Psoas muscle (tissue), 8 donors: ENCODE measurements around the gene PRSS58. TPM values are rescaled to one million over a fixed set of nuclear protein-coding genes. Genes with fewer than 3 reads are reported as not detected.

Source experiments
- ATAC-seq, 4 donors: fragments of 200-7000 bp; cut with Tn5 transposase; one replicate each; pipeline ENCODE4 v1.9.1; 2020; ENCODE audit warnings: moderate library complexity in 3 of 4, mild to moderate bottlenecking in 2 of 4
- DNase-seq, 2 donors: peaks; one replicate each; pipeline ENCODE4 v3.0.0-alpha.2; 2020
- H3K27ac ChIP-seq: fragments of 200-600 bp; one replicate; pipeline ENCODE4 v1.8.0; 2022
- H3K27me3 ChIP-seq, 3 donors: fragments of 200-600 bp in 1 of 3; one replicate each; pipeline versions ENCODE4 v1.6.1 to v1.8.0; 2013 to 2022; ENCODE audit warnings: low read length in 2 of 3, mild to moderate bottlenecking in 2 of 3, moderate library complexity in 1 of 3; ENCODE audit not compliant: insufficient read depth in 3 of 3
- H3K36me3 ChIP-seq, 2 donors: fragments of 200-600 bp in 1 of 2; one replicate each; pipeline versions ENCODE4 v1.6.1 to v1.8.0; 2013 to 2022; ENCODE audit warnings: low read depth in 1 of 2, mild to moderate bottlenecking in 1 of 2, moderate library complexity in 1 of 2; ENCODE audit not compliant: insufficient read depth in 1 of 2
- H3K4me1 ChIP-seq: fragments of 200-600 bp; one replicate; pipeline ENCODE4 v1.8.0; 2022
- H3K4me3 ChIP-seq: fragments of 200-600 bp; one replicate; pipeline ENCODE4 v1.8.0; 2022; ENCODE audit warnings: mild to moderate bottlenecking
- H3K9me3 ChIP-seq: fragments of 200-600 bp; one replicate; pipeline ENCODE4 v1.8.0; 2022
- CTCF ChIP-seq: fragments of 200-600 bp; IDR thresholded peaks from one replicate; pipeline ENCODE4 v1.8.0; 2022; ENCODE audit warnings: antibody characterized with exemption
- WGBS, 3 donors: extraction: QIAGEN DNeasy Blood & Tissue Kit; methylation state at CpG; one replicate each; pipeline versions ENCODE4 v1.1.6 to v1.1.7; 2013; 5-methylcytosine and 5-hydroxymethylcytosine counted together
- intact Hi-C, 2 donors: fragments of 100-400 bp; cut with DNase I; formaldehyde crosslinking; loops; one replicate each; pipeline versions ENCODE4 v1.11.0 to v1.14.2; 2022
- polyA plus RNA-seq, 3 donors: library from polyadenylated mRNA; stranded (reverse); fragments of 200-250 nt; gene quantifications; one replicate each; pipeline ENCODE4 v1.2.3, GENCODE V29; 2013
- total RNA-seq, 4 donors: library from RNA; stranded (reverse); fragmentation: NEBNext Ultra II Directional in 2 of 4; extraction: Animal tissue kit (Norgen Biotek cat#: 25700) in 2 of 4; gene quantifications; one replicate each; pipeline versions ENCODE4 v1.2.1 to v1.2.4, GENCODE V29; 2021 to 2023
- donor health status: healthy with polysubstance abuse.
- donor health status: DM: no; HTN: no; CAD: no; lungs with moderate emphysema.
- donor health status: Bipolar disorder and iron deficiency.
- donor health status: healthy.
- donor health status: DM: yes; HTN: yes; CAD: no.
- donor health status: DM: no; HTN: no; CAD: no.
- donor health status: DM: no; HTN: no; CAD: no.
- donor health status: DM: yes; HTN: yes; CAD: no.

PRSS58 gene
- total and polyA plus RNA-seq, 7 donors = not detected

DNA sequence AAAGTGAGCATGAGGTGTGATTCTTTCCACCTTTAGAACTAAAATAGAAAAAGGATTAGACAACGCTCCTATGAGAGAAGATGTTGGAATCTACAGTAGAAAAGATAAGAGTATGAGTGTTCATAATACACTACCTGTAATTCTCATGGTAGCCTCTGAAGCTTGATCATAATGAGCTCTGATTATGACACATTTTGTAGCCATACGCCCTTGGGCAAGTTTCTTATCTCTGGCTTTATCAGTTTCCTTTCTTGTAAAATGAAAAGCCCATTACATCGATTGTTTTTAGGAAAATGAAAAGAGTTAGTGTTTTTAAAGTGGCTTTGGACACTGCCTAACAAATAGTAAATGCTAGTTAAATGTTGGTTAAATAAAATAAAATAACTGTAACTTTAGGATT lies 22.4 kb upstream of the PRSS58 start:
- Histone ChIP-seq H3K4me3 (no peak overlapping the region), H3K9me3 (no peaks in the 10 kb centered on the region), H3K27me3 (no peaks in the 10 kb centered on the region), H3K27ac (no peak overlapping the region), H3K36me3 (no peaks in the 10 kb centered on the region), H3K4me1 (no peaks in the 10 kb centered on the region)
- WGBS, 3 donors = 58 to 75% (median 70%) methylated on average over 3 of the region's 3 CpGs
- intact Hi-C loops = no loop called here
- DNase-seq (no peak), ATAC-seq (no peak)
- no peak for TF ChIP-seq CTCF

GRCh38 chr7:142279601-142280000 lies 21.7 kb upstream of the PRSS58 start:
- no peaks in the 10 kb centered on the region for H3K9me3 ChIP-seq
- H3K36me3 ChIP-seq = no peaks in the 10 kb centered on the region
- H3K4me3 ChIP-seq = no peak overlapping the region
- WGBS, 3 donors = 55 to 60% (median 58%) methylated on average over 1 of the region's 1 CpG
- no peaks in the 10 kb centered on the region for H3K4me1 ChIP-seq
- DNase-seq (no peak), ATAC-seq (no peak)
- H3K27ac ChIP-seq = no peak overlapping the region
- intact Hi-C loops = no loop called here
- no peaks in the 10 kb centered on the region for H3K27me3 ChIP-seq
- TF ChIP-seq CTCF = no peak

GRCh38 chr7:142275028-142275427 lies 17.2 kb upstream of the PRSS58 start:
- no peak for TF ChIP-seq CTCF
- H3K4me3 ChIP-seq = no peak overlapping the region
- H3K4me1 ChIP-seq = no peaks in the 10 kb centered on the region
- no peaks in the 10 kb centered on the region for H3K9me3 ChIP-seq
- H3K36me3 ChIP-seq = no peaks in the 10 kb centered on the region
- H3K27ac ChIP-seq = no peak overlapping the region
- ATAC-seq = no peak
- 71 to 79% (median 74%) methylated on average over 3 of the region's 3 CpGs for WGBS, 3 donors
- intact Hi-C loops = no loop called here
- H3K27me3 ChIP-seq = no peaks in the 10 kb centered on the region
- no peak for DNase-seq

- DNase-seq (no peak), ATAC-seq (no peak)
- no peaks in the 10 kb centered on the region for H3K36me3 ChIP-seq
- no peak overlapping the region for H3K4me3 ChIP-seq
- intact Hi-C loops = no loop called here
- no peak for TF ChIP-seq CTCF
- no peaks in the 10 kb centered on the region for H3K27me3 ChIP-seq
- H3K27ac ChIP-seq = no peak overlapping the region
- no peaks in the 10 kb centered on the region for H3K9me3 ChIP-seq
- H3K4me1 ChIP-seq = no peaks in the 10 kb centered on the region
- 72 to 82% (median 77%) methylated on average over 2 of the region's 2 CpGs for WGBS, 3 donors
These were observed 15.0 kb upstream of the PRSS58 start for GRCh38 chr7:142272841-142273240.

DNA sequence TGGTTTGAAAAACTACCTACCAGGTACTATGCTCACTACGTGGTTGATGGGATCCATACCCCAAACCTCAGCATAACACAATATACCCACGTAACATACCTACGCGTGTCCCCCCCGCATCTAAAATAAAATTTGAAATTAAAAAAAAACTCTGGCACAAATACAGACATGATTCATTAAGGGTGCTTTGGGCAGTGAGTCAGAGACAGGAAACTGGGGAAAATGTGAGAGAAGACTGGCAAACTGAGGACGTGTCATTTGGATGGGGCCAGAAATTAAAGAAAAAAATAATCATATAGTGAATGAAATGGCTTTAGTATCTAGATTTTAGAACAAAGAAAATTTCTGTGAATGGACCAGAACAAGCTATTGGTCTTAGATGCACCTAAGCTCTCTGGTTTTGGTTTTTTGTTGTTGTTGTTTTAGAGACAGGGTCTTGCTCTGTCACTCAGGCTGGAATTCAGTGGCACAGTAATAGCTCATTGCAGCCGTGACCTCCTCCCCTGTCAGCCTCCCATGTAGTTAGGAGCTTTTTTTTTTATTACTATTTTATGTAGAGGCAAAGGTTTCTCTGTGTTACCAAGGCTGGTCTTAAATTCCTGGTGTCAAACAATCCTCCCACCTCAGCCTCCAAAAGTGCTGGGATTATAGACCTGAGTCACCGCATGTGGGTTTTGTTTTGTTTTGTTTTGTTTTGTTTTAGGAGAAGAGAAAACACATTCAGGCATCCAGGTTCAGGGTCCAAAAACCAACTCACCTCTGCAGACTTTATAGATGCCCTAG lies 5.9 kb upstream of the PRSS58 start:
- H3K9me3 ChIP-seq = no peaks in the 10 kb centered on the region
- no peak for DNase-seq
- intact Hi-C loops = no loop called here
- H3K36me3 ChIP-seq = no peaks in the 10 kb centered on the region
- no peaks in the 10 kb centered on the region for H3K27me3 ChIP-seq
- WGBS, 3 donors = 65 to 76% (median 71%) methylated on average over 8 of the region's 8 CpGs
- H3K4me1 ChIP-seq = no peaks in the 10 kb centered on the region
- H3K4me3 ChIP-seq = no peak overlapping the region
- TF ChIP-seq CTCF = no peak
- H3K27ac ChIP-seq = no peak overlapping the region
- no peak for ATAC-seq
